Testis (tissue), 2 donors: Measurements from ENCODE around the gene AAR2.

Source experiments
- CTCF ChIP-seq, 3 experiments: fragments of 450-650 bp in 2 of 3; fragments of 200-600 bp in 1 of 3; sonication (generic) in 1 of 3; IDR thresholded peaks; one replicate each; pipeline ENCODE4 v1.5.1; 2016 to 2019; ENCODE audit warnings: antibody characterized with exemption in 3 of 3, mild to moderate bottlenecking in 2 of 3, moderate library complexity in 1 of 3
- POLR2A ChIP-seq: fragments of 450-650 bp; IDR thresholded peaks from one replicate; pipeline ENCODE4 v1.6.1; 2017; ENCODE audit warnings: antibody characterized with exemption, mild to moderate bottlenecking, moderate library complexity

GRCh38 chr20:36240076-36240475 is 3.8 kb downstream of the AAR2 start:
- no peak for TF ChIP-seq CTCF (IDR thresholded peaks at IDR 0.05)
- no peak for TF ChIP-seq POLR2A
